ENCODE results near the gene ABHD12.
"Not testable (repeated sequence)": the region's sequence is repeated elsewhere in the genome, so short reads cannot be mapped to it uniquely, and the experiment has no call there.

The ABHD12 gene

GRCh38 chr20:25390538-25391528, at the start of gene ABHD12:
ABHD12 (minus strand) TSS chr20:25390835; CDS start chr20:25390703, 132 bp downstream.
- DNase-seq (ENCODE audit: low read depth), result peak; percentile 87
- H3K4me3 ChIP-seq (ENCODE audit: low read depth, low read length), result peak within 1 kb of the TSS; percentile 91

GRCh38 chr20:25439328-25439727, 48.7 kb upstream of the ABHD12 start:
- no peak overlapping the region for H3K4me3 ChIP-seq (ENCODE audit: low read depth, low read length)
- no peak for DNase-seq (ENCODE audit: low read depth)

- H3K4me3 ChIP-seq (ENCODE audit: low read depth, low read length), result no peak overlapping the region
- DNase-seq (ENCODE audit: low read depth), result no peak
Observed at GRCh38 chr20:25437153-25437581, 46.5 kb upstream of the ABHD12 start.

GRCh38 chr20:25424536-25424935, 33.9 kb upstream of the ABHD12 start:
- DNase-seq (ENCODE audit: low read depth), result no peak
- no peak overlapping the region for H3K4me3 ChIP-seq (ENCODE audit: low read depth, low read length)

- no peak for DNase-seq (ENCODE audit: low read depth)
- no peak overlapping the region for H3K4me3 ChIP-seq (ENCODE audit: low read depth, low read length)
Observed at GRCh38 chr20:25422032-25422431, 31.4 kb upstream of the ABHD12 start.

GRCh38 chr20:25421102-25421501, 30.5 kb upstream of the ABHD12 start:
- DNase-seq (ENCODE audit: low read depth), result no peak
- no peak overlapping the region for H3K4me3 ChIP-seq (ENCODE audit: low read depth, low read length)

- peak; percentile 11 for DNase-seq (ENCODE audit: low read depth)
- no peak overlapping the region for H3K4me3 ChIP-seq (ENCODE audit: low read depth, low read length)
Observed at GRCh38 chr20:25418776-25419175, 28.1 kb upstream of the ABHD12 start.

- H3K4me3 ChIP-seq (ENCODE audit: low read depth, low read length), result no peak overlapping the region
- DNase-seq (ENCODE audit: low read depth), result no peak
Observed at GRCh38 chr20:25408890-25409289, 18.3 kb upstream of the ABHD12 start.

- DNase-seq (ENCODE audit: low read depth), result no peak
- peak overlapping the region; percentile 81 for H3K4me3 ChIP-seq (ENCODE audit: low read depth, low read length)
Observed at GRCh38 chr20:25408170-25408547, 17.5 kb upstream of the ABHD12 start.

- peak; percentile 55 for DNase-seq (ENCODE audit: low read depth)
Observed at GRCh38 chr20:25407311-25408169, 16.9 kb upstream of the ABHD12 start, which contains the start of gene GINS1. GINS1 (plus strand) TSS chr20:25407673; CDS start chr20:25407821, 148 bp downstream.

GRCh38 chr20:25402583-25402982, 11.9 kb upstream of the ABHD12 start:
- no peak for DNase-seq (ENCODE audit: low read depth)
- H3K4me3 ChIP-seq (ENCODE audit: low read depth, low read length), result no peak overlapping the region

More at GRCh38 chr20:25407311-25408169, 16.9 kb upstream of the ABHD12 start, which contains the start of gene GINS1:
- peak within 1 kb of the TSS; percentile 81 for H3K4me3 ChIP-seq (ENCODE audit: low read depth, low read length)

GRCh38 chr20:25400291-25400732, 9.7 kb upstream of the ABHD12 start:
- not testable (repeated sequence) for H3K4me3 ChIP-seq (ENCODE audit: low read depth, low read length); DNase-seq (ENCODE audit: low read depth)

- peak; percentile 47 for DNase-seq (ENCODE audit: low read depth)
- no peak overlapping the region for H3K4me3 ChIP-seq (ENCODE audit: low read depth, low read length)
Observed at GRCh38 chr20:25399037-25399430, 8.4 kb upstream of the ABHD12 start.

GRCh38 chr20:25398376-25399036, 7.9 kb upstream of the ABHD12 start:
- H3K4me3 ChIP-seq (ENCODE audit: low read depth, low read length), result no peak overlapping the region
- DNase-seq (ENCODE audit: low read depth), result no peak

GRCh38 chr20:25397821-25398220, 7.2 kb upstream of the ABHD12 start:
- DNase-seq (ENCODE audit: low read depth), result no peak

GRCh38 chr20:25397096-25397495, 6.5 kb upstream of the ABHD12 start:
- H3K4me3 ChIP-seq (ENCODE audit: low read depth, low read length), result no peak overlapping the region
- no peak for DNase-seq (ENCODE audit: low read depth)

More at GRCh38 chr20:25397821-25398220, 7.2 kb upstream of the ABHD12 start:
- no peak overlapping the region for H3K4me3 ChIP-seq (ENCODE audit: low read depth, low read length)

- no peak for DNase-seq (ENCODE audit: low read depth)
- H3K4me3 ChIP-seq (ENCODE audit: low read depth, low read length), result no peak overlapping the region
Observed at GRCh38 chr20:25394996-25395395, 4.4 kb upstream of the ABHD12 start.

- no peak overlapping the region for H3K4me3 ChIP-seq (ENCODE audit: low read depth, low read length)
- no peak for DNase-seq (ENCODE audit: low read depth)
Observed at GRCh38 chr20:25394276-25394675, 3.6 kb upstream of the ABHD12 start.

- no peak for DNase-seq (ENCODE audit: low read depth)
- H3K4me3 ChIP-seq (ENCODE audit: low read depth, low read length), result peak overlapping the region; percentile 91
Observed at GRCh38 chr20:25389858-25390537, 637 bp downstream of the ABHD12 start.
